ENCODE data around the gene CPLANE2. TPM values are rescaled to one million over a fixed set of nuclear protein-coding genes. Genes with fewer than 3 reads are reported as not detected.

Gene CPLANE2
- total RNA-seq, 6 experiments from 2014 or later: 2.2 to 4.4 (median 3.1) TPM

- intact Hi-C loops (cut with DNase I): loop anchor here in 1 of 2 donors (5.0 kb wide), 1 partner anchor 36 kb away; no protein-coding TSS in a partner anchor
- peak overlapping the region; percentile 67 to 75 (median 70) for H3K27ac ChIP-seq
- peak; percentile 97 to 98 (median 97) for DNase-seq
- TF ChIP-seq POLR2A (IDR thresholded peaks at IDR 0.05) (peak; percentile 72), CTCF (IDR thresholded peaks at IDR 0.05) (no peak)
- no peaks in the 10 kb centered on the region for H3K36me3 ChIP-seq
- no peaks in the 10 kb centered on the region for H3K27me3 ChIP-seq
- H3K4me1 ChIP-seq: peaks cover 0 to 6% (median 2%) of the 10 kb centered on the region in 4 donors
- peak overlapping the region; percentile 32 to 56 (median 51) for H3K4me3 ChIP-seq
- no peaks in the 10 kb centered on the region for H3K9me3 ChIP-seq
- WGBS (ENCODE audit: insufficient coverage, low coverage, low lambda C conversion rate, missing lambda C conversion rate): 0% methylated on average over 25 of the region's 87 CpGs
- ATAC-seq: peak; percentile 93 to 95 (median 94)
Observed at GRCh38 chr1:16206547-16207317, 30.3 kb downstream of the CPLANE2 start.

GRCh38 chr1:16205891-16206546, 31.0 kb downstream of the CPLANE2 start:
- Histone ChIP-seq H3K27ac (peak overlapping the region in 1 of 3 donors; percentile 40), H3K27me3 (no peaks in the 10 kb centered on the region), H3K36me3 (no peaks in the 10 kb centered on the region), H3K9me3 (no peaks in the 10 kb centered on the region), H3K4me3 (peak overlapping the region; percentile 20 to 49 (median 45)), H3K4me1 (peaks cover 0 to 6% (median 2%) of the 10 kb centered on the region in 4 donors)
- intact Hi-C loops (cut with DNase I): loop anchor here in 1 of 2 donors (5.0 kb wide), 1 partner anchor 36 kb away; no protein-coding TSS in a partner anchor
- DNase-seq (peak in 2 of 3 donors; percentile 52 to 59), ATAC-seq (no peak)
- TF ChIP-seq POLR2A (IDR thresholded peaks at IDR 0.05) (no peak), CTCF (IDR thresholded peaks at IDR 0.05) (no peak)
- WGBS (ENCODE audit: insufficient coverage, low coverage, low lambda C conversion rate, missing lambda C conversion rate): 11% methylated on average over 13 of the region's 38 CpGs

GRCh38 chr1:16205334-16205671, 31.7 kb downstream of the CPLANE2 start:
- peaks cover 0 to 6% (median 2%) of the 10 kb centered on the region in 4 donors for H3K4me1 ChIP-seq
- no peak overlapping the region for H3K27ac ChIP-seq
- no peaks in the 10 kb centered on the region for H3K36me3 ChIP-seq
- TF ChIP-seq POLR2A (IDR thresholded peaks at IDR 0.05) (no peak), CTCF (IDR thresholded peaks at IDR 0.05) (peak in 2 of 4 donors; percentile 3)
- no peaks in the 10 kb centered on the region for H3K27me3 ChIP-seq
- intact Hi-C loops (cut with DNase I): loop anchor here in 1 of 2 donors (5.0 kb wide), 1 partner anchor 37 kb away; no protein-coding TSS in a partner anchor
- WGBS (ENCODE audit: insufficient coverage, low coverage, low lambda C conversion rate, missing lambda C conversion rate): no CpG with 5 or more reads among the region's 11 CpGs
- no peak overlapping the region for H3K4me3 ChIP-seq
- ATAC-seq (no peak), DNase-seq (no peak)
- H3K9me3 ChIP-seq: no peaks in the 10 kb centered on the region

GRCh38 chr1:16204634-16205333, 32.2 kb downstream of the CPLANE2 start:
- no peaks in the 10 kb centered on the region for H3K27me3 ChIP-seq
- no peaks in the 10 kb centered on the region for H3K36me3 ChIP-seq
- H3K4me1 ChIP-seq: peaks cover 0 to 6% (median 2%) of the 10 kb centered on the region in 4 donors
- TF ChIP-seq POLR2A (IDR thresholded peaks at IDR 0.05) (no peak), CTCF (IDR thresholded peaks at IDR 0.05) (peak; percentile 16 to 38 (median 34))
- no peaks in the 10 kb centered on the region for H3K9me3 ChIP-seq
- ATAC-seq (peak in 1 of 4 donors; percentile 16), DNase-seq (no peak)
- no peak overlapping the region for H3K4me3 ChIP-seq
- intact Hi-C loops (cut with DNase I): loop anchor here in 1 of 2 donors (5.0 kb wide), 1 partner anchor 38 kb away; no protein-coding TSS in a partner anchor
- WGBS (ENCODE audit: insufficient coverage, low coverage, low lambda C conversion rate, missing lambda C conversion rate): 96% methylated on average over 4 of the region's 12 CpGs
- no peak overlapping the region for H3K27ac ChIP-seq
